Gastroesophageal sphincter (tissue), 4 donors: Measurements from ENCODE around the gene METTL3. TPM values are rescaled to one million over a fixed set of nuclear protein-coding genes. Genes with fewer than 3 reads are reported as not detected.

ENCODE experiments used
- ATAC-seq: fragments of 150-250 bp; one replicate; pipeline ENCODE4 v1.9.1; 2016; ENCODE audit warnings: mild to moderate bottlenecking, moderate library complexity
- H3K27ac ChIP-seq, 4 donors: fragments of 200-600 bp; sonication (generic) in 3 of 4; 1 replicate in 3 of 4; 2 replicates in 1 of 4; pipeline ENCODE4 v1.5.1; 2016 to 2019
- H3K27me3 ChIP-seq: fragments of 200-600 bp; sonication (generic); one replicate; pipeline ENCODE4 v1.5.1; 2019
- H3K36me3 ChIP-seq, 2 donors: fragments of 200-600 bp; sonication (generic); one replicate each; pipeline ENCODE4 v1.5.1; 2019; ENCODE audit warnings: control low read depth in 1 of 2
- H3K4me1 ChIP-seq, 3 donors: fragments of 200-600 bp; sonication (generic); 1 replicate in 2 of 3; 2 replicates in 1 of 3; pipeline ENCODE4 v1.5.1; 2016 to 2019; ENCODE audit warnings: control low read depth in 2 of 3
- H3K4me3 ChIP-seq, 2 donors: fragments of 200-600 bp; sonication (generic); one replicate each; pipeline ENCODE4 v1.5.1; 2019; ENCODE audit warnings: mild to moderate bottlenecking in 1 of 2, moderate library complexity in 1 of 2
- H3K9me3 ChIP-seq, 3 donors: fragments of 200-600 bp; sonication (generic); one replicate each; pipeline ENCODE4 v1.5.1; 2017 to 2019; ENCODE audit warnings: control low read depth in 2 of 3
- CTCF ChIP-seq, 4 experiments: fragments of 200-600 bp in 2 of 4; fragments of 450-650 bp in 2 of 4; sonication (generic) in 1 of 4; IDR thresholded peaks; one replicate each; pipeline ENCODE4 v1.5.1; 2017 to 2019; ENCODE audit warnings: antibody characterized with exemption in 4 of 4, mild to moderate bottlenecking in 2 of 4, moderate library complexity in 2 of 4
- EP300 ChIP-seq: sonication (generic); formaldehyde crosslinking; IDR thresholded peaks from one replicate; pipeline ENCODE4 v1.6.1; 2017; ENCODE audit warnings: antibody characterized with exemption, mild to moderate bottlenecking
- POLR2A ChIP-seq, 2 donors: fragments of 450-650 bp; IDR thresholded peaks; one replicate each; pipeline ENCODE4 v1.6.1; 2017; ENCODE audit warnings: antibody characterized with exemption in 2 of 2, mild to moderate bottlenecking in 2 of 2, moderate library complexity in 1 of 2
- POLR2AphosphoS5 ChIP-seq: sonication (generic); formaldehyde crosslinking; IDR thresholded peaks from one replicate; pipeline ENCODE4 v1.6.1; 2017; ENCODE audit warnings: antibody characterized with exemption
- WGBS, 2 donors: methylation state at CpG; one replicate each; pipeline ENCODE4 v1.1.5; 2018; ENCODE audit warnings: low coverage in 1 of 2; 5-methylcytosine and 5-hydroxymethylcytosine counted together
- total RNA-seq, 4 donors: library from RNA; depleted of rRNA; stranded (reverse); fragments of >200 nt; gene quantifications; one replicate each; pipeline ENCODE4 v1.1.0, GENCODE V29; 2016

Gene METTL3
- total RNA-seq, 4 donors from 2014 or later = 31.9 to 73.0 (median 48.6) TPM

- Histone ChIP-seq H3K9me3 (no peaks in the 10 kb centered on the region), H3K27ac (no peak overlapping the region), H3K4me3 (no peak overlapping the region), H3K27me3 (no peaks in the 10 kb centered on the region), H3K4me1 (peaks cover 0 to 26% (median 6%) of the 10 kb centered on the region in 3 donors), H3K36me3 (peaks cover 0 to 21% of the 10 kb centered on the region in 2 donors)
- no peak for ATAC-seq
- WGBS, 2 donors = 75 to 100% methylated on average over 2 to 4 of the region's 7 CpGs
- TF ChIP-seq POLR2A (IDR thresholded peaks at IDR 0.05) (no peak), POLR2AphosphoS5 (no peak), CTCF (IDR thresholded peaks at IDR 0.05) (no peak), EP300 (no peak)
These were observed 12.1 kb upstream of the METTL3 start for GRCh38 chr14:21523203-21523602.

- 54 to 59% methylated on average over 2 of the region's 2 CpGs for WGBS, 2 donors
- Histone ChIP-seq H3K4me1 (peaks cover 0 to 17% (median 6%) of the 10 kb centered on the region in 3 donors), H3K36me3 (peaks cover 0 to 21% of the 10 kb centered on the region in 2 donors), H3K4me3 (no peak overlapping the region), H3K9me3 (no peaks in the 10 kb centered on the region), H3K27ac (no peak overlapping the region), H3K27me3 (no peaks in the 10 kb centered on the region)
- TF ChIP-seq POLR2AphosphoS5 = no peak
- no peak for TF ChIP-seq POLR2A (IDR thresholded peaks at IDR 0.05)
- no peak for TF ChIP-seq CTCF (IDR thresholded peaks at IDR 0.05)
- TF ChIP-seq EP300 = no peak
- ATAC-seq = no peak
These were observed 10.4 kb upstream of the METTL3 start for GRCh38 chr14:21521501-21521900.

- no peak for ATAC-seq
- WGBS, 2 donors = 46 to 67% methylated on average over 1 of the region's 1 CpG
- peaks cover 0 to 14% (median 6%) of the 10 kb centered on the region in 3 donors for H3K4me1 ChIP-seq
- H3K36me3 ChIP-seq = peaks cover 0 to 21% of the 10 kb centered on the region in 2 donors
- no peak overlapping the region for H3K27ac ChIP-seq
- no peak overlapping the region for H3K4me3 ChIP-seq
- TF ChIP-seq EP300 = no peak
- no peaks in the 10 kb centered on the region for H3K9me3 ChIP-seq
- no peaks in the 10 kb centered on the region for H3K27me3 ChIP-seq
These were observed 9.6 kb upstream of the METTL3 start for GRCh38 chr14:21520767-21521166.

GRCh38 chr14:21518725-21519124 lies 7.6 kb upstream of the METTL3 start:
- WGBS, 2 donors = 60 to 61% methylated on average over 1 to 2 of the region's 2 CpGs
- H3K9me3 ChIP-seq = no peaks in the 10 kb centered on the region
- no peaks in the 10 kb centered on the region for H3K4me1 ChIP-seq
- H3K27ac ChIP-seq = no peak overlapping the region
- no peak overlapping the region for H3K4me3 ChIP-seq
- no peak for ATAC-seq
- no peaks in the 10 kb centered on the region for H3K27me3 ChIP-seq
- TF ChIP-seq EP300 (no peak), CTCF (IDR thresholded peaks at IDR 0.05) (no peak), POLR2A (IDR thresholded peaks at IDR 0.05) (no peak), POLR2AphosphoS5 (no peak)
- H3K36me3 ChIP-seq = peaks cover 0 to 6% of the 10 kb centered on the region in 2 donors

- no peak for ATAC-seq
- Histone ChIP-seq H3K9me3 (no peaks in the 10 kb centered on the region), H3K4me1 (peaks cover 0 to 19% (median 9%) of the 10 kb centered on the region in 3 donors), H3K36me3 (no peaks in the 10 kb centered on the region), H3K27ac (no peak overlapping the region), H3K27me3 (no peaks in the 10 kb centered on the region), H3K4me3 (no peak overlapping the region)
- 100% methylated on average over 1 of the region's 1 CpG; no CpG with 5 or more reads in 1 of the 2 donors for WGBS, 2 donors
- TF ChIP-seq POLR2A (IDR thresholded peaks at IDR 0.05) (no peak), POLR2AphosphoS5 (no peak), EP300 (no peak), CTCF (IDR thresholded peaks at IDR 0.05) (no peak)
These were observed 3.2 kb upstream of the METTL3 start for GRCh38 chr14:21514341-21514740.
